WTC11 (cell line): ENCODE results near the gene FLCN. TPM values are rescaled to one million over a fixed set of nuclear protein-coding genes. Genes with fewer than 3 reads are reported as not detected.

Source experiments
- ATAC-seq: fragments of 200-7000 bp; cut with Tn5 transposase; 2 replicates; pipeline ENCODE4 v1.10.0; 2021; ENCODE audit warnings: mild to moderate bottlenecking, moderate library complexity
- CTCF ChIA-PET: fragments of 300-600 bp; sonication (Branson Sonifier 250); formaldehyde crosslinking; loops from one replicate; lab custom pipeline; 2021; ENCODE audit warnings: antibody characterized with exemption; lab: Charles Lee
- POLR2A ChIA-PET: fragments of 350-600 bp; sonication (Branson Sonifier 250); formaldehyde crosslinking; loops from one replicate; lab custom pipeline; 2021; ENCODE audit warnings: antibody characterized with exemption; lab: Charles Lee
- DNase-seq: peaks from one replicate; pipeline ENCODE4 v3.0.0; 2021; ENCODE audit warnings: low spot score
- H3K27ac Mint-ChIP-seq: 2 replicates; pipeline ENCODE4 v1.8.0; 2021; ENCODE audit warnings: mixed read lengths
- H3K27me3 Mint-ChIP-seq: 2 replicates; pipeline ENCODE4 v1.8.0; 2021; ENCODE audit warnings: low read depth, mild to moderate bottlenecking, moderate library complexity, mixed read lengths
- H3K36me3 Mint-ChIP-seq: 2 replicates; pipeline ENCODE4 v1.8.0; 2021; ENCODE audit warnings: mixed read lengths
- H3K4me1 Mint-ChIP-seq: 2 replicates; pipeline ENCODE4 v1.8.0; 2022; ENCODE audit warnings: mixed read lengths
- H3K4me3 Mint-ChIP-seq: 2 replicates; pipeline ENCODE4 v1.8.0; 2021; ENCODE audit warnings: mild to moderate bottlenecking, moderate library complexity, mixed read lengths
- H3K9me3 Mint-ChIP-seq: 2 replicates; pipeline ENCODE4 v1.8.0; 2021; ENCODE audit warnings: mixed read lengths
- ARID4B ChIP-seq: sonication (generic); formaldehyde crosslinking; IDR thresholded peaks from 2 replicates; pipeline ENCODE4 v1.8.0; 2023; ENCODE audit warnings: missing genetic modification reagents, mild to moderate bottlenecking, borderline replicate concordance
- CDX4 ChIP-seq: fragments of 250-450 bp; sonication (Bioruptor Pico); IDR thresholded peaks from 2 replicates; pipeline ENCODE4 v1.9.0; 2021; ENCODE audit warnings: moderate library complexity, mild to moderate bottlenecking, inconsistent platforms, borderline replicate concordance
- E2F5 ChIP-seq: sonication (generic); formaldehyde crosslinking; IDR thresholded peaks from 2 replicates; pipeline ENCODE4 v1.8.1; 2022; ENCODE audit warnings: mild to moderate bottlenecking, moderate library complexity, missing genetic modification reagents
- FOXP1 ChIP-seq: sonication (generic); formaldehyde crosslinking; IDR thresholded peaks from 2 replicates; pipeline ENCODE4 v1.8.0; 2022; ENCODE audit warnings: missing genetic modification reagents, mild to moderate bottlenecking, moderate library complexity, borderline replicate concordance
- FOXP4 ChIP-seq: sonication (generic); formaldehyde crosslinking; IDR thresholded peaks from 2 replicates; pipeline ENCODE4 v1.8.0; 2022; ENCODE audit warnings: mild to moderate bottlenecking, missing genetic modification reagents
- GABPB1 ChIP-seq: sonication (generic); formaldehyde crosslinking; IDR thresholded peaks from 2 replicates; pipeline ENCODE4 v1.8.1; 2023; ENCODE audit warnings: mild to moderate bottlenecking, missing genetic modification reagents
- NFE2L1 ChIP-seq: sonication (generic); formaldehyde crosslinking; IDR thresholded peaks from 2 replicates; pipeline ENCODE4 v1.8.1; 2023; ENCODE audit warnings: missing genetic modification reagents
- NFYB ChIP-seq: sonication (generic); formaldehyde crosslinking; conservative IDR thresholded peaks from 2 replicates; pipeline ENCODE4 v1.8.0; 2022; ENCODE audit warnings: low read depth, missing genetic modification reagents
- PRDM15 ChIP-seq: sonication (generic); formaldehyde crosslinking; IDR thresholded peaks from 2 replicates; pipeline ENCODE4 v1.8.0; 2022; ENCODE audit warnings: missing genetic modification reagents
- SMAD3 ChIP-seq: sonication (generic); formaldehyde crosslinking; IDR thresholded peaks from 2 replicates; pipeline ENCODE4 v1.8.0; 2022; ENCODE audit warnings: missing genetic modification reagents, mild to moderate bottlenecking, borderline replicate concordance
- SOX15 ChIP-seq: fragments of 250-450 bp; sonication (Bioruptor Pico); IDR thresholded peaks from 2 replicates; pipeline ENCODE4 v1.9.0; 2021; ENCODE audit warnings: mild to moderate bottlenecking
- TEAD1 ChIP-seq: sonication (generic); formaldehyde crosslinking; IDR thresholded peaks from 2 replicates; pipeline ENCODE4 v1.8.0; 2022; ENCODE audit warnings: mild to moderate bottlenecking, missing genetic modification reagents
- TEAD4 ChIP-seq: sonication (generic); formaldehyde crosslinking; IDR thresholded peaks from 2 replicates; pipeline ENCODE4 v1.8.0; 2022; ENCODE audit warnings: mild to moderate bottlenecking, missing genetic modification reagents
- ZBTB21 ChIP-seq: sonication (generic); formaldehyde crosslinking; IDR thresholded peaks from 2 replicates; pipeline ENCODE4 v1.8.1; 2023; ENCODE audit warnings: mild to moderate bottlenecking, missing genetic modification reagents, borderline replicate concordance
- ZMAT4 ChIP-seq: fragments of 250-450 bp; sonication (Bioruptor Pico); IDR thresholded peaks from 2 replicates; pipeline ENCODE4 v1.9.0; 2021; ENCODE audit warnings: mild to moderate bottlenecking
- total RNA-seq: library from RNA; stranded (reverse); gene quantifications from 3 replicates; pipeline ENCODE4 v1.2.3, GENCODE V29; 2021

FLCN gene
- total RNA-seq, 1 experiment from 2014 or later = 40.8 TPM

- DNase-seq (no peak), ATAC-seq (no peak)
- Mint-ChIP-seq H3K4me1 (peaks cover 12% of the 10 kb centered on the region), H3K27ac (no peak overlapping the region), H3K27me3 (no peaks in the 10 kb centered on the region), H3K36me3 (peaks cover 39% of the 10 kb centered on the region), H3K4me3 (no peak overlapping the region), H3K9me3 (no peaks in the 10 kb centered on the region)
- no peak for TF ChIP-seq NFE2L1 (CRISPR knock-in tag)
- no peak for TF ChIP-seq FOXP1 (CRISPR knock-in tag)
- TF ChIP-seq GABPB1 = no peak
- no peak for TF ChIP-seq TEAD1
- no peak for TF ChIP-seq TEAD4 (CRISPR knock-in tag)
- no peak for TF ChIP-seq E2F5 (CRISPR knock-in tag)
- no peak for TF ChIP-seq CDX4 (CRISPR knock-in tag)
- no peak for TF ChIP-seq ZBTB21 (CRISPR knock-in tag)
- no peak for TF ChIP-seq SMAD3 (CRISPR knock-in tag)
- TF ChIP-seq FOXP4 (CRISPR knock-in tag) = no peak
- no peak for TF ChIP-seq NFYB (CRISPR knock-in tag)
- CTCF ChIA-PET = no interaction called here
- POLR2A ChIA-PET = no interaction called here
Observed at GRCh38 chr17:17180741-17181525, 56.0 kb downstream of the FLCN start.

GRCh38 chr17:17180141-17180603, 56.8 kb downstream of the FLCN start:
- no peak overlapping the region for H3K4me3 Mint-ChIP-seq
- H3K36me3 Mint-ChIP-seq = peaks cover 42% of the 10 kb centered on the region
- ChIA-PET CTCF (interaction anchor here (0.8 kb wide), 1 partner anchor 38 kb away, joined by 3 read pairs; no protein-coding TSS in a partner anchor), POLR2A (no interaction called here)
- no peak for ATAC-seq
- peaks cover 6% of the 10 kb centered on the region; the same call in 1 of the 2 replicates for H3K4me1 Mint-ChIP-seq
- DNase-seq = no peak
- no peaks in the 10 kb centered on the region for H3K27me3 Mint-ChIP-seq
- H3K9me3 Mint-ChIP-seq = no peaks in the 10 kb centered on the region
- no peak overlapping the region for H3K27ac Mint-ChIP-seq
- TF ChIP-seq ZMAT4 (no peak), PRDM15 (CRISPR knock-in tag) (no peak), SOX15 (no peak), ARID4B (no peak)
